Heart left ventricle (tissue), 16 donors: Measurements from ENCODE around the gene PLIN1. TPM values are rescaled to one million over a fixed set of nuclear protein-coding genes. Genes with fewer than 3 reads are reported as not detected.

Source experiments
- ATAC-seq, 4 donors: fragments of 200-7000 bp; cut with Tn5 transposase; one replicate each; pipeline ENCODE4 v1.9.1; 2020 to 2022; ENCODE audit warnings: moderate library complexity in 4 of 4, mild to moderate bottlenecking in 3 of 4, moderate number of reproducible peaks in 1 of 4
- DNase-seq, 5 donors: peaks; one replicate each; pipeline ENCODE4 v3.0.0-alpha.2; 2020
- H3K27ac ChIP-seq, 12 donors: fragments of 200-600 bp; sonication (generic) in 4 of 12; one replicate each; pipeline versions ENCODE4 v1.5.0 to v1.8.0; 2016 to 2022; ENCODE audit warnings: mild to moderate bottlenecking in 2 of 12
- H3K27me3 ChIP-seq, 9 donors: fragments of 200-600 bp; sonication (generic) in 2 of 9; one replicate each; pipeline versions ENCODE4 v1.5.1 to v1.8.0; 2016 to 2022; ENCODE audit warnings: mild to moderate bottlenecking in 3 of 9
- H3K36me3 ChIP-seq, 9 donors: fragments of 200-600 bp; sonication (generic) in 2 of 9; one replicate each; pipeline versions ENCODE4 v1.5.0 to v1.8.0; 2018 to 2022; ENCODE audit warnings: mild to moderate bottlenecking in 2 of 9
- H3K4me1 ChIP-seq, 12 donors: fragments of 200-600 bp; sonication (generic) in 4 of 12; one replicate each; pipeline versions ENCODE4 v1.5.0 to v1.8.0; 2016 to 2022; ENCODE audit warnings: mild to moderate bottlenecking in 3 of 12
- H3K4me3 ChIP-seq, 12 donors: fragments of 200-600 bp; sonication (generic) in 4 of 12; one replicate each; pipeline versions ENCODE4 v1.5.0 to v1.8.0; 2017 to 2022; ENCODE audit warnings: mild to moderate bottlenecking in 9 of 12, moderate library complexity in 4 of 12
- H3K9me3 ChIP-seq, 12 donors: fragments of 200-600 bp; sonication (generic) in 4 of 12; one replicate each; pipeline versions ENCODE4 v1.5.0 to v1.8.0; 2016 to 2022; ENCODE audit warnings: mild to moderate bottlenecking in 1 of 12
- CTCF ChIP-seq, 12 donors: fragments of 200-600 bp; sonication (generic) in 4 of 12; IDR thresholded peaks; one replicate each; pipeline versions ENCODE4 v1.5.0 to v1.8.0; 2018 to 2022; ENCODE audit warnings: antibody characterized with exemption in 12 of 12, mild to moderate bottlenecking in 5 of 12
- POLR2A ChIP-seq, 2 donors: fragments of 450-650 bp; IDR thresholded peaks; one replicate each; pipeline ENCODE4 v1.6.1; 2017; ENCODE audit warnings: antibody characterized with exemption in 2 of 2, mild to moderate bottlenecking in 2 of 2, moderate library complexity in 2 of 2
- WGBS, 4 donors: extraction: QIAGEN DNeasy Blood & Tissue Kit in 2 of 4; methylation state at CpG; one replicate each; pipeline versions ENCODE4 v1.1.5 to v1.1.7; 2013 to 2018; 5-methylcytosine and 5-hydroxymethylcytosine counted together
- intact Hi-C, 10 donors: fragments of 100-400 bp; cut with DNase I; formaldehyde crosslinking; loops; one replicate each; pipeline versions ENCODE4 v1.11.1 to v1.14.2; 2022
- polyA plus RNA-seq, 2 donors: library from polyadenylated mRNA; stranded (reverse); fragments of 200-250 nt; gene quantifications; one replicate each; pipeline ENCODE4 v1.2.3, GENCODE V29; 2013
- total RNA-seq, 9 donors: library from RNA; depleted of rRNA in 2 of 9; stranded (reverse); fragments of >200 nt in 2 of 9; fragmentation: NEBNext Ultra II Directional in 3 of 9; extraction: Animal tissue kit (Norgen Biotek cat#: 25700) in 3 of 9; gene quantifications; one replicate each; pipeline versions ENCODE4 v1.1.0 to v1.2.4, GENCODE V29; 2016 to 2023
- donor health status: ischemic (EF 13 %, LVEDD 7.1; RV severe dilation, severe dysfunction).
- donor health status: healthy with polysubstance abuse.
- donor health status: DM: no; HTN: yes; CAD: no.
- donor health status: DM: no; HTN: no; CAD: no.
- donor health status: ischemic (EF 25% LVEDD 6.9; RV normal size, moderate dysfunction).
- donor health status: ischemic (EF 25% LVEDD 5.7; RV mildly dilated, moderate dysfunction).
- donor health status: healthy.
- donor health status: DM: yes; HTN: yes; CAD: no.
- donor health status: ischemic (EF 35%, LVEDD 5.7; RV mildly dilated, moderate dysfunction).
- donor health status: nonischemic (EF 11% LVEDD 7.7; RV severe dilation, severe dysfunction).
- donor health status: DM: yes; HTN: yes; CAD: no.
- donor health status: PGD.
- donor health status: ischemic (EF 29% LVEDD 5.4; RV normal size, mild dysfunction).
- donor health status: nonischemic (EF 23%, LVEDD 6.1; RV moderate dilation, normal function).

Gene PLIN1
- total and polyA plus RNA-seq, 11 donors = 0.28 to 143 (median 4.0) TPM

- DNase-seq (no peak), ATAC-seq (no peak)
- Histone ChIP-seq H3K36me3 (no peaks in the 10 kb centered on the region), H3K9me3 (no peaks in the 10 kb centered on the region), H3K27ac (no peak overlapping the region), H3K4me3 (no peak overlapping the region), H3K27me3 (no peaks in the 10 kb centered on the region), H3K4me1 (peaks cover 0 to 4% (median 0%) of the 10 kb centered on the region in 12 donors)
- intact Hi-C loops = no loop called here
- TF ChIP-seq CTCF (IDR thresholded peaks at IDR 0.05) (no peak), POLR2A (IDR thresholded peaks at IDR 0.05) (no peak)
- WGBS, 4 donors = 82 to 91% (median 86%) methylated on average over 12 of the region's 12 CpGs
Observed at GRCh38 chr15:89672221-89673164, 6.7 kb downstream of the PLIN1 start.

GRCh38 chr15:89671687-89672086 is 7.5 kb downstream of the PLIN1 start:
- intact Hi-C loops = no loop called here
- no peak for TF ChIP-seq CTCF (IDR thresholded peaks at IDR 0.05)
- no peak for TF ChIP-seq POLR2A (IDR thresholded peaks at IDR 0.05)
- 42 to 75% (median 60%) methylated on average over 3 to 4 of the region's 4 CpGs for WGBS, 4 donors
- Histone ChIP-seq H3K4me1 (peaks cover 0 to 4% (median 0%) of the 10 kb centered on the region in 12 donors), H3K27me3 (no peaks in the 10 kb centered on the region), H3K36me3 (no peaks in the 10 kb centered on the region), H3K27ac (no peak overlapping the region), H3K4me3 (no peak overlapping the region), H3K9me3 (no peaks in the 10 kb centered on the region)
- ATAC-seq = no peak
- DNase-seq = no peak

GRCh38 chr15:89670971-89671560 is 8.1 kb downstream of the PLIN1 start:
- Histone ChIP-seq H3K4me1 (peaks cover 0 to 5% (median under 1%) of the 10 kb centered on the region in 12 donors), H3K36me3 (no peaks in the 10 kb centered on the region), H3K9me3 (no peaks in the 10 kb centered on the region), H3K4me3 (no peak overlapping the region), H3K27me3 (no peaks in the 10 kb centered on the region), H3K27ac (no peak overlapping the region)
- 79 to 89% (median 87%) methylated on average over 11 to 12 of the region's 12 CpGs for WGBS, 4 donors
- ATAC-seq (no peak), DNase-seq (no peak)
- intact Hi-C loops = no loop called here
- TF ChIP-seq POLR2A (IDR thresholded peaks at IDR 0.05) (no peak), CTCF (IDR thresholded peaks at IDR 0.05) (no peak)

GRCh38 chr15:89669941-89670340 is 9.2 kb downstream of the PLIN1 start:
- Histone ChIP-seq H3K27ac (no peak overlapping the region), H3K27me3 (no peaks in the 10 kb centered on the region), H3K36me3 (no peaks in the 10 kb centered on the region), H3K9me3 (no peaks in the 10 kb centered on the region), H3K4me1 (peaks cover 0 to 14% (median 9%) of the 10 kb centered on the region in 12 donors), H3K4me3 (no peak overlapping the region)
- TF ChIP-seq CTCF (IDR thresholded peaks at IDR 0.05) = no peak
- TF ChIP-seq POLR2A (IDR thresholded peaks at IDR 0.05) = no peak
- 88 to 94% (median 92%) methylated on average over 9 to 15 of the region's 15 CpGs for WGBS, 4 donors
- intact Hi-C loops = no loop called here
- ATAC-seq (no peak), DNase-seq (no peak)
